ENCODE results near the gene PRKAG2. TPM values are rescaled to one million over a fixed set of nuclear protein-coding genes. Genes with fewer than 3 reads are reported as not detected.

The PRKAG2 gene
- total and polyA plus RNA-seq, 4 donors, result 3.6 to 25.1 (median 16.8) TPM

- TF ChIP-seq FOXA2 (IDR thresholded peaks at IDR 0.05) (no peak), NR2F2 (IDR thresholded peaks at IDR 0.05) (no peak), TAF1 (conservative IDR thresholded peaks at IDR 0.05) (no peak), RAD21 (IDR thresholded peaks at IDR 0.05) (no peak), GABPA (IDR thresholded peaks at IDR 0.05 in 1 of 2, conservative IDR thresholded peaks at IDR 0.05 in 1 of 2) (no peak), JUND (IDR thresholded peaks at IDR 0.05) (no peak)
Observed at GRCh38 chr7:151781161-151781845, 95.6 kb downstream of the PRKAG2 start (continued).

GRCh38 chr7:151780631-151781030, 96.3 kb downstream of the PRKAG2 start:
- Histone ChIP-seq H3K9ac (ENCODE audit: low read depth in 1 of 2, low read length in 2 of 2) (no peak overlapping the region), H3K27ac (ENCODE audit: low read depth in 1 of 2, low read length in 2 of 2) (no peak overlapping the region), H3K27me3 (ENCODE audit: control insufficient read depth in 4 of 4, insufficient read depth in 4 of 4, low read length in 3 of 4) (no peaks in the 10 kb centered on the region), H3K4me1 (ENCODE audit: control insufficient read depth in 4 of 4, insufficient read depth in 4 of 4, low read length in 3 of 4) (peaks cover 2 to 16% (median 4%) of the 10 kb centered on the region in 4 donors), H3K9me3 (ENCODE audit: control insufficient read depth in 4 of 4, low read length in 3 of 4) (no peaks in the 10 kb centered on the region), H3K4me3 (ENCODE audit: low read depth in 1 of 3, low read length in 3 of 3) (no peak overlapping the region), H3K36me3 (ENCODE audit: control insufficient read depth in 4 of 4, insufficient read depth in 3 of 4, low read depth in 1 of 4, low read length in 3 of 4) (peaks cover 2 to 15% (median 11%) of the 10 kb centered on the region in 4 donors)
- TF ChIP-seq SP1 (IDR thresholded peaks at IDR 0.05) (no peak), MAX (IDR thresholded peaks at IDR 0.05) (no peak), TAF1 (conservative IDR thresholded peaks at IDR 0.05) (no peak), FOXA1 (IDR thresholded peaks at IDR 0.05) (no peak), EGR1 (IDR thresholded peaks at IDR 0.05; ENCODE audit: low read depth in 2 of 2) (no peak)
- no peak for DNase-seq (ENCODE audit: low spot score)
- 75% methylated on average over 3 of the region's 3 CpGs for WGBS

- no peak for TF ChIP-seq HNF4G (IDR thresholded peaks at IDR 0.05)
- peaks cover 0 to 9% (median 2%) of the 10 kb centered on the region in 4 donors for H3K4me1 ChIP-seq (ENCODE audit: control insufficient read depth in 4 of 4, insufficient read depth in 4 of 4, low read length in 3 of 4)
- no peak overlapping the region for H3K4me3 ChIP-seq (ENCODE audit: low read depth in 1 of 3, low read length in 3 of 3)
- H3K9ac ChIP-seq (ENCODE audit: low read depth in 1 of 2, low read length in 2 of 2), result no peak overlapping the region
- WGBS, result 90% methylated on average over 7 of the region's 7 CpGs
- no peak for DNase-seq (ENCODE audit: low spot score)
- H3K9me3 ChIP-seq (ENCODE audit: control insufficient read depth in 4 of 4, low read length in 3 of 4), result no peaks in the 10 kb centered on the region
- H3K27me3 ChIP-seq (ENCODE audit: control insufficient read depth in 4 of 4, insufficient read depth in 4 of 4, low read length in 3 of 4), result no peaks in the 10 kb centered on the region
- H3K36me3 ChIP-seq (ENCODE audit: control insufficient read depth in 4 of 4, insufficient read depth in 3 of 4, low read depth in 1 of 4, low read length in 3 of 4), result peaks cover 2 to 18% (median 13%) of the 10 kb centered on the region in 4 donors
- no peak overlapping the region for H3K27ac ChIP-seq (ENCODE audit: low read depth in 1 of 2, low read length in 2 of 2)
Observed at GRCh38 chr7:151779678-151780077, 97.2 kb downstream of the PRKAG2 start.

GRCh38 chr7:151779255-151779654, 97.7 kb downstream of the PRKAG2 start:
- WGBS, result 95% methylated on average over 6 of the region's 6 CpGs
- Histone ChIP-seq H3K9ac (ENCODE audit: low read depth in 1 of 2, low read length in 2 of 2) (no peak overlapping the region), H3K4me1 (ENCODE audit: control insufficient read depth in 4 of 4, insufficient read depth in 4 of 4, low read length in 3 of 4) (peaks cover 0 to 9% (median 2%) of the 10 kb centered on the region in 4 donors), H3K27me3 (ENCODE audit: control insufficient read depth in 4 of 4, insufficient read depth in 4 of 4, low read length in 3 of 4) (no peaks in the 10 kb centered on the region), H3K27ac (ENCODE audit: low read depth in 1 of 2, low read length in 2 of 2) (no peak overlapping the region), H3K36me3 (ENCODE audit: control insufficient read depth in 4 of 4, insufficient read depth in 3 of 4, low read depth in 1 of 4, low read length in 3 of 4) (peaks cover 2 to 19% (median 13%) of the 10 kb centered on the region in 4 donors), H3K9me3 (ENCODE audit: control insufficient read depth in 4 of 4, low read length in 3 of 4) (no peaks in the 10 kb centered on the region), H3K4me3 (ENCODE audit: low read depth in 1 of 3, low read length in 3 of 3) (no peak overlapping the region)
- DNase-seq (ENCODE audit: low spot score), result no peak
- TF ChIP-seq FOXA1 (IDR thresholded peaks at IDR 0.05), result no peak
- TF ChIP-seq NR2F2 (IDR thresholded peaks at IDR 0.05), result no peak
- TF ChIP-seq HNF4G (IDR thresholded peaks at IDR 0.05), result no peak
- TF ChIP-seq ZBTB33 (IDR thresholded peaks at IDR 0.05), result no peak
- no peak for TF ChIP-seq GABPA (IDR thresholded peaks at IDR 0.05 in 1 of 2, conservative IDR thresholded peaks at IDR 0.05 in 1 of 2)
- no peak for TF ChIP-seq RAD21 (IDR thresholded peaks at IDR 0.05)
- TF ChIP-seq EGR1 (IDR thresholded peaks at IDR 0.05; ENCODE audit: low read depth in 2 of 2), result no peak
- no peak for TF ChIP-seq MAX (IDR thresholded peaks at IDR 0.05)
- TF ChIP-seq YY1 (IDR thresholded peaks at IDR 0.05), result no peak
- TF ChIP-seq RXRA (IDR thresholded peaks at IDR 0.05), result no peak
- TF ChIP-seq TAF1 (conservative IDR thresholded peaks at IDR 0.05), result no peak
- TF ChIP-seq SP1 (IDR thresholded peaks at IDR 0.05), result no peak
- TF ChIP-seq HNF4A (conservative IDR thresholded peaks at IDR 0.05), result no peak
